ENCODE measurements around the gene INCA1. TPM values are rescaled to one million over a fixed set of nuclear protein-coding genes. Genes with fewer than 3 reads are reported as not detected.
A peak's percentile ranks its signal among the peaks of the same experiment; 100 is the strongest.

Gene INCA1
- total and polyA plus RNA-seq, 2 of the 13 experiments (the other 11 are each of a cell fraction or from before 2014, with no cell fraction given), result 0.93 to 2.6 TPM

GRCh38 chr17:4947411-4948165 lies 49.7 kb downstream of the INCA1 start (continued):
- TF ChIP-seq ARNTL (CRISPR knock-in tag; IDR thresholded peaks at IDR 0.05) (peak; percentile 31; the same call in 1 of the 2 replicates), ZNF333 (CRISPR knock-in tag; IDR thresholded peaks at IDR 0.05; ENCODE audit: borderline replicate concordance) (peak; percentile 49; the same call in 1 of the 2 replicates), NBN (conservative IDR thresholded peaks at IDR 0.05) (no peak), ZNF549 (CRISPR knock-in tag; IDR thresholded peaks at IDR 0.05) (no peak), ZNF556 (CRISPR knock-in tag; IDR thresholded peaks at IDR 0.05; ENCODE audit: borderline replicate concordance) (no peak), HES4 (CRISPR knock-in tag; IDR thresholded peaks at IDR 0.05; ENCODE audit: borderline replicate concordance) (no peak), NFKB2 (CRISPR knock-in tag; IDR thresholded peaks at IDR 0.05; ENCODE audit: borderline replicate concordance) (peak; percentile 62), TGIF2 (CRISPR knock-in tag; IDR thresholded peaks at IDR 0.05) (peak; percentile 31; the same call in 1 of the 2 replicates), MZF1 (CRISPR knock-in tag; IDR thresholded peaks at IDR 0.05; ENCODE audit: borderline replicate concordance) (no peak), GABPB1 (CRISPR knock-in tag; IDR thresholded peaks at IDR 0.05) (peak; percentile 88), CENPT (CRISPR knock-in tag; IDR thresholded peaks at IDR 0.05; ENCODE audit: low read depth) (no peak), TBL1XR1 (IDR thresholded peaks at IDR 0.05; ENCODE audit: borderline replicate concordance, low read length, partially characterized antibody) (no peak), ZNF138 (CRISPR knock-in tag; IDR thresholded peaks at IDR 0.05; ENCODE audit: low read depth) (peak; percentile 24; the same call in 1 of the 2 replicates), PAWR (CRISPR knock-in tag; IDR thresholded peaks at IDR 0.05; ENCODE audit: borderline replicate concordance) (no peak)
- TF ChIP-seq, protein P1, sequence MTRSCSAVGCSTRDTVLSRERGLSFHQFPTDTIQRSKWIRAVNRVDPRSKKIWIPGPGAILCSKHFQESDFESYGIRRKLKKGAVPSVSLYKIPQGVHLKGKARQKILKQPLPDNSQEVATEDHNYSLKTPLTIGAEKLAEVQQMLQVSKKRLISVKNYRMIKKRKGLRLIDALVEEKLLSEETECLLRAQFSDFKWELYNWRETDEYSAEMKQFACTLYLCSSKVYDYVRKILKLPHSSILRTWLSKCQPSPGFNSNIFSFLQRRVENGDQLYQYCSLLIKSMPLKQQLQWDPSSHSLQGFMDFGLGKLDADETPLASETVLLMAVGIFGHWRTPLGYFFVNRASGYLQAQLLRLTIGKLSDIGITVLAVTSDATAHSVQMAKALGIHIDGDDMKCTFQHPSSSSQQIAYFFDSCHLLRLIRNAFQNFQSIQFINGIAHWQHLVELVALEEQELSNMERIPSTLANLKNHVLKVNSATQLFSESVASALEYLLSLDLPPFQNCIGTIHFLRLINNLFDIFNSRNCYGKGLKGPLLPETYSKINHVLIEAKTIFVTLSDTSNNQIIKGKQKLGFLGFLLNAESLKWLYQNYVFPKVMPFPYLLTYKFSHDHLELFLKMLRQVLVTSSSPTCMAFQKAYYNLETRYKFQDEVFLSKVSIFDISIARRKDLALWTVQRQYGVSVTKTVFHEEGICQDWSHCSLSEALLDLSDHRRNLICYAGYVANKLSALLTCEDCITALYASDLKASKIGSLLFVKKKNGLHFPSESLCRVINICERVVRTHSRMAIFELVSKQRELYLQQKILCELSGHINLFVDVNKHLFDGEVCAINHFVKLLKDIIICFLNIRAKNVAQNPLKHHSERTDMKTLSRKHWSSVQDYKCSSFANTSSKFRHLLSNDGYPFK (CRISPR knock-in tag; IDR thresholded peaks at IDR 0.05; ENCODE audit: borderline replicate concordance), result no peak
- TF ChIP-seq, protein P2, sequence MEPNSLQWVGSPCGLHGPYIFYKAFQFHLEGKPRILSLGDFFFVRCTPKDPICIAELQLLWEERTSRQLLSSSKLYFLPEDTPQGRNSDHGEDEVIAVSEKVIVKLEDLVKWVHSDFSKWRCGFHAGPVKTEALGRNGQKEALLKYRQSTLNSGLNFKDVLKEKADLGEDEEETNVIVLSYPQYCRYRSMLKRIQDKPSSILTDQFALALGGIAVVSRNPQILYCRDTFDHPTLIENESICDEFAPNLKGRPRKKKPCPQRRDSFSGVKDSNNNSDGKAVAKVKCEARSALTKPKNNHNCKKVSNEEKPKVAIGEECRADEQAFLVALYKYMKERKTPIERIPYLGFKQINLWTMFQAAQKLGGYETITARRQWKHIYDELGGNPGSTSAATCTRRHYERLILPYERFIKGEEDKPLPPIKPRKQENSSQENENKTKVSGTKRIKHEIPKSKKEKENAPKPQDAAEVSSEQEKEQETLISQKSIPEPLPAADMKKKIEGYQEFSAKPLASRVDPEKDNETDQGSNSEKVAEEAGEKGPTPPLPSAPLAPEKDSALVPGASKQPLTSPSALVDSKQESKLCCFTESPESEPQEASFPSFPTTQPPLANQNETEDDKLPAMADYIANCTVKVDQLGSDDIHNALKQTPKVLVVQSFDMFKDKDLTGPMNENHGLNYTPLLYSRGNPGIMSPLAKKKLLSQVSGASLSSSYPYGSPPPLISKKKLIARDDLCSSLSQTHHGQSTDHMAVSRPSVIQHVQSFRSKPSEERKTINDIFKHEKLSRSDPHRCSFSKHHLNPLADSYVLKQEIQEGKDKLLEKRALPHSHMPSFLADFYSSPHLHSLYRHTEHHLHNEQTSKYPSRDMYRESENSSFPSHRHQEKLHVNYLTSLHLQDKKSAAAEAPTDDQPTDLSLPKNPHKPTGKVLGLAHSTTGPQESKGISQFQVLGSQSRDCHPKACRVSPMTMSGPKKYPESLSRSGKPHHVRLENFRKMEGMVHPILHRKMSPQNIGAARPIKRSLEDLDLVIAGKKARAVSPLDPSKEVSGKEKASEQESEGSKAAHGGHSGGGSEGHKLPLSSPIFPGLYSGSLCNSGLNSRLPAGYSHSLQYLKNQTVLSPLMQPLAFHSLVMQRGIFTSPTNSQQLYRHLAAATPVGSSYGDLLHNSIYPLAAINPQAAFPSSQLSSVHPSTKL (CRISPR knock-in tag; IDR thresholded peaks at IDR 0.05), result no peak
- TF ChIP-seq, protein P3, sequence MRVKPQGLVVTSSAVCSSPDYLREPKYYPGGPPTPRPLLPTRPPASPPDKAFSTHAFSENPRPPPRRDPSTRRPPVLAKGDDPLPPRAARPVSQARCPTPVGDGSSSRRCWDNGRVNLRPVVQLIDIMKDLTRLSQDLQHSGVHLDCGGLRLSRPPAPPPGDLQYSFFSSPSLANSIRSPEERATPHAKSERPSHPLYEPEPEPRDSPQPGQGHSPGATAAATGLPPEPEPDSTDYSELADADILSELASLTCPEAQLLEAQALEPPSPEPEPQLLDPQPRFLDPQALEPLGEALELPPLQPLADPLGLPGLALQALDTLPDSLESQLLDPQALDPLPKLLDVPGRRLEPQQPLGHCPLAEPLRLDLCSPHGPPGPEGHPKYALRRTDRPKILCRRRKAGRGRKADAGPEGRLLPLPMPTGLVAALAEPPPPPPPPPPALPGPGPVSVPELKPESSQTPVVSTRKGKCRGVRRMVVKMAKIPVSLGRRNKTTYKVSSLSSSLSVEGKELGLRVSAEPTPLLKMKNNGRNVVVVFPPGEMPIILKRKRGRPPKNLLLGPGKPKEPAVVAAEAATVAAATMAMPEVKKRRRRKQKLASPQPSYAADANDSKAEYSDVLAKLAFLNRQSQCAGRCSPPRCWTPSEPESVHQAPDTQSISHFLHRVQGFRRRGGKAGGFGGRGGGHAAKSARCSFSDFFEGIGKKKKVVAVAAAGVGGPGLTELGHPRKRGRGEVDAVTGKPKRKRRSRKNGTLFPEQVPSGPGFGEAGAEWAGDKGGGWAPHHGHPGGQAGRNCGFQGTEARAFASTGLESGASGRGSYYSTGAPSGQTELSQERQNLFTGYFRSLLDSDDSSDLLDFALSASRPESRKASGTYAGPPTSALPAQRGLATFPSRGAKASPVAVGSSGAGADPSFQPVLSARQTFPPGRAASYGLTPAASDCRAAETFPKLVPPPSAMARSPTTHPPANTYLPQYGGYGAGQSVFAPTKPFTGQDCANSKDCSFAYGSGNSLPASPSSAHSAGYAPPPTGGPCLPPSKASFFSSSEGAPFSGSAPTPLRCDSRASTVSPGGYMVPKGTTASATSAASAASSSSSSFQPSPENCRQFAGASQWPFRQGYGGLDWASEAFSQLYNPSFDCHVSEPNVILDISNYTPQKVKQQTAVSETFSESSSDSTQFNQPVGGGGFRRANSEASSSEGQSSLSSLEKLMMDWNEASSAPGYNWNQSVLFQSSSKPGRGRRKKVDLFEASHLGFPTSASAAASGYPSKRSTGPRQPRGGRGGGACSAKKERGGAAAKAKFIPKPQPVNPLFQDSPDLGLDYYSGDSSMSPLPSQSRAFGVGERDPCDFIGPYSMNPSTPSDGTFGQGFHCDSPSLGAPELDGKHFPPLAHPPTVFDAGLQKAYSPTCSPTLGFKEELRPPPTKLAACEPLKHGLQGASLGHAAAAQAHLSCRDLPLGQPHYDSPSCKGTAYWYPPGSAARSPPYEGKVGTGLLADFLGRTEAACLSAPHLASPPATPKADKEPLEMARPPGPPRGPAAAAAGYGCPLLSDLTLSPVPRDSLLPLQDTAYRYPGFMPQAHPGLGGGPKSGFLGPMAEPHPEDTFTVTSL (CRISPR knock-in tag; IDR thresholded peaks at IDR 0.05; ENCODE audit: borderline replicate concordance), result no peak

Data from HepG2 (cell line).